B cell (primary cell): Measurements from ENCODE around the gene TAS1R2. TPM values are rescaled to one million over a fixed set of nuclear protein-coding genes. Genes with fewer than 3 reads are reported as not detected.

Experiments
- ATAC-seq: fragments of 200-7000 bp; cut with Tn5 transposase; one replicate; pipeline ENCODE4 v1.10.0; 2021; ENCODE audit warnings: low read depth, mild to moderate bottlenecking, moderate number of reproducible peaks, moderate library complexity
- CTCF ChIA-PET: fragments of 350-600 bp; sonication (Branson Sonifier 250); formaldehyde crosslinking; loops from one replicate; lab custom pipeline; 2021; ENCODE audit warnings: antibody characterized with exemption, inconsistent platforms; lab: Charles Lee
- POLR2A ChIA-PET: fragments of 350-600 bp; sonication (Branson Sonifier 250); formaldehyde crosslinking; loops from one replicate; lab custom pipeline; 2021; ENCODE audit warnings: antibody characterized with exemption; lab: Charles Lee
- DNase-seq: peaks from one replicate; pipeline ENCODE4 v3.0.0; 2013
- H2AFZ ChIP-seq: 2 replicates; pipeline ENCODE4 v1.6.1; 2012; ENCODE audit warnings: mild to moderate bottlenecking, low read depth, low read length; ENCODE audit not compliant: insufficient read depth, poor library complexity, severe bottlenecking
- H3K27ac ChIP-seq, 2 donors: 1 replicate in 1 of 2; 2 replicates in 1 of 2; pipeline ENCODE4 v1.5.1; 2012 to 2013; ENCODE audit warnings: low read length in 2 of 2, mild to moderate bottlenecking in 2 of 2, moderate library complexity in 1 of 2
- H3K27me3 ChIP-seq, 4 experiments: fragments of 200-600 bp in 1 of 4; sonication (generic) in 1 of 4; replicated peaks in 1 of 4; 1 replicate in 2 of 4; 2 replicates in 2 of 4; pipeline versions ENCODE4 v1.6.1 to v1.7.0; 2013 to 2016; ENCODE audit warnings: low read length in 3 of 4, mild to moderate bottlenecking in 2 of 4, mixed read lengths in 1 of 4, moderate library complexity in 1 of 4; ENCODE audit not compliant: insufficient read depth in 4 of 4, control insufficient read depth in 3 of 4; ENCODE audit errors: control extremely low read depth in 1 of 4
- H3K36me3 ChIP-seq, 2 experiments: replicated peaks in 1 of 2; 1 replicate in 1 of 2; 2 replicates in 1 of 2; pipeline versions ENCODE4 v1.6.1 to v1.7.1; 2013; ENCODE audit warnings: low read length in 1 of 2; ENCODE audit not compliant: insufficient read depth in 2 of 2, control insufficient read depth in 1 of 2; ENCODE audit errors: control extremely low read depth in 1 of 2, extremely low read depth in 1 of 2
- H3K4me1 ChIP-seq, 2 donors: fragments of 200-600 bp in 1 of 2; sonication (generic) in 1 of 2; 1 replicate in 1 of 2; 2 replicates in 1 of 2; pipeline versions ENCODE4 v1.5.1 to v1.6.1; 2013 to 2017; ENCODE audit warnings: low read length in 2 of 2; ENCODE audit not compliant: control insufficient read depth in 2 of 2, insufficient read depth in 2 of 2
- H3K4me2 ChIP-seq: replicated peaks from 2 replicates; pipeline ENCODE3; 2012; ENCODE audit warnings: mild to moderate bottlenecking, low read depth, low read length; ENCODE audit not compliant: poor library complexity, severe bottlenecking
- H3K4me3 ChIP-seq, 5 experiments: fragments of 200-600 bp in 1 of 5; sonication (generic) in 1 of 5; 1 replicate in 3 of 5; 2 replicates in 2 of 5; pipeline versions ENCODE4 v1.5.1 to v1.7.0; 2011 to 2016; ENCODE audit warnings: low read length in 4 of 5, mild to moderate bottlenecking in 4 of 5, low read depth in 2 of 5, control low read depth in 1 of 5, moderate library complexity in 1 of 5; ENCODE audit not compliant: insufficient read depth in 1 of 5; ENCODE audit errors: control extremely low read depth in 1 of 5, extremely low read depth in 1 of 5
- H3K79me2 ChIP-seq: fragments of 200-600 bp; sonication (generic); one replicate; pipeline ENCODE4 v1.6.0; 2016; ENCODE audit warnings: low read length; ENCODE audit not compliant: control insufficient read depth, insufficient read depth
- H3K9ac ChIP-seq: fragments of 200-600 bp; sonication (generic); 2 replicates; pipeline ENCODE4 v1.6.1; 2017; ENCODE audit warnings: mild to moderate bottlenecking, low read length, moderate library complexity
- H3K9me3 ChIP-seq, 3 donors: one replicate each; pipeline versions ENCODE4 v1.6.1 to v1.7.1; 2013; ENCODE audit warnings: low read length in 2 of 3; ENCODE audit not compliant: control insufficient read depth in 2 of 3, insufficient read depth in 1 of 3; ENCODE audit errors: control extremely low read depth in 1 of 3
- H4K20me1 ChIP-seq: 2 replicates; pipeline ENCODE4 v1.6.0; 2012; ENCODE audit warnings: mild to moderate bottlenecking, low read length; ENCODE audit not compliant: insufficient read depth, control insufficient read depth, poor library complexity, severe bottlenecking
- H3K27ac Mint-ChIP-seq: one replicate; pipeline ENCODE4 v1.8.0; 2021; ENCODE audit warnings: mixed read lengths
- H3K27me3 Mint-ChIP-seq: one replicate; pipeline ENCODE4 v1.8.0; 2021; ENCODE audit warnings: mixed read lengths
- H3K4me1 Mint-ChIP-seq: one replicate; pipeline ENCODE4 v1.8.0; 2021; ENCODE audit warnings: mixed read lengths
- H3K4me3 Mint-ChIP-seq: one replicate; pipeline ENCODE4 v1.8.0; 2021; ENCODE audit warnings: mixed read lengths
- H3K9me3 Mint-ChIP-seq: one replicate; pipeline ENCODE4 v1.8.0; 2022; ENCODE audit warnings: mixed read lengths; ENCODE audit not compliant: insufficient read depth
- EZH2 ChIP-seq: IDR thresholded peaks from 2 replicates; pipeline ENCODE4 v1.6.1; 2012; ENCODE audit warnings: borderline replicate concordance, low read depth, mild to moderate bottlenecking, moderate library complexity, low read length; ENCODE audit not compliant: insufficient read depth, poor library complexity, severe bottlenecking
- WGBS: methylation state at CpG from one replicate; pipeline ENCODE4 v1.1.5; 2013; ENCODE audit warnings: missing lambda C conversion rate; ENCODE audit not compliant: insufficient coverage; 5-methylcytosine and 5-hydroxymethylcytosine counted together
- intact Hi-C: fragments of 100-400 bp; cut with micrococcal nuclease; formaldehyde crosslinking; loops from one replicate; pipeline ENCODE4 v1.10.0; 2022
- polyA plus RNA-seq: library from polyadenylated mRNA; depleted of rRNA; stranded (reverse); fragments of >200 nt; gene quantifications from 2 replicates; pipeline ENCODE4 v1.2.3, GENCODE V29; 2012
- total RNA-seq, 2 donors: library from RNA; stranded (reverse); fragments of 120-200 nt in 1 of 2; gene quantifications; 1 replicate in 1 of 2; 2 replicates in 1 of 2; pipeline versions ENCODE4 v1.2.3 to v1.2.4, GENCODE V29; 2013 to 2022
- TF ChIP-seq, protein P1 (sequence below): fragments of 200-600 bp; IDR thresholded peaks from one replicate; pipeline ENCODE4 v1.8.0; 2022; ENCODE audit warnings: antibody characterized with exemption, mild to moderate bottlenecking

Gene TAS1R2
- total and polyA plus RNA-seq, 2 donors (not counting 1 experiment from before 2014, with no cell fraction given): not detected

DNA sequence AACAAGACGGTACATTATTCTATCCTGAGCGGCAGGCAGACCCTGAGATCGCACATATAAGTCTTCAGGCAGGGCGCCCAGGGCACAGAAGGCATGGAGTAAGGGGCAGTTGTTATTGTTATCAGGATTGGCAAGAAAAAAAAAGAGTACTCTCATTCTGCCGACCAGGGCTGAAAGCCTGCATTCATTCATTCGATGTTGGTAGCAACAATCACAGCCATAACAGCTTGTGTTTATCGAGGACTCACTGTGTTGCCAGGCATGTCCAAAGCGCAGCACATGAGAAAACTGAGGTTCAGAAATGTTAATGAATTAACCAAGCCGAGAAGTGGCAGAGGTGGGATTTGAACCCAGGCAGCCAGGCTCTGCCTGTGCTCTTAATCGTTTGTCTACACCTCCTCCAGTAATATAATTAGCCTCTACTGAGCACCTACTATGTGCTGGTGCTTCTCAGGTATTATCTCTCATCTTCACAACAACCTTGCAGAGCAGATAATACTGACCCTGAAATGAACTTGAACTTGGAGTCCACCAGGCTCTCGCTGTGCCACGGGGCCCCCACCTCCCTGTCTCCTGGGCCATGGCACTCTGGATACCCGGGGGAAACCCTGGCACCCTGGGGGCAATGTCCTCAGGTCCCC lies 56.2 kb downstream of the TAS1R2 start:
- DNase-seq (no peak), ATAC-seq (no peak)
- TF ChIP-seq, protein P1, sequence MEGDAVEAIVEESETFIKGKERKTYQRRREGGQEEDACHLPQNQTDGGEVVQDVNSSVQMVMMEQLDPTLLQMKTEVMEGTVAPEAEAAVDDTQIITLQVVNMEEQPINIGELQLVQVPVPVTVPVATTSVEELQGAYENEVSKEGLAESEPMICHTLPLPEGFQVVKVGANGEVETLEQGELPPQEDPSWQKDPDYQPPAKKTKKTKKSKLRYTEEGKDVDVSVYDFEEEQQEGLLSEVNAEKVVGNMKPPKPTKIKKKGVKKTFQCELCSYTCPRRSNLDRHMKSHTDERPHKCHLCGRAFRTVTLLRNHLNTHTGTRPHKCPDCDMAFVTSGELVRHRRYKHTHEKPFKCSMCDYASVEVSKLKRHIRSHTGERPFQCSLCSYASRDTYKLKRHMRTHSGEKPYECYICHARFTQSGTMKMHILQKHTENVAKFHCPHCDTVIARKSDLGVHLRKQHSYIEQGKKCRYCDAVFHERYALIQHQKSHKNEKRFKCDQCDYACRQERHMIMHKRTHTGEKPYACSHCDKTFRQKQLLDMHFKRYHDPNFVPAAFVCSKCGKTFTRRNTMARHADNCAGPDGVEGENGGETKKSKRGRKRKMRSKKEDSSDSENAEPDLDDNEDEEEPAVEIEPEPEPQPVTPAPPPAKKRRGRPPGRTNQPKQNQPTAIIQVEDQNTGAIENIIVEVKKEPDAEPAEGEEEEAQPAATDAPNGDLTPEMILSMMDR: no peak
- TF ChIP-seq EZH2: no peak
- CTCF ChIA-PET: no interaction called here
- Mint-ChIP-seq H3K9me3 (no peaks in the 10 kb centered on the region), H3K4me3 (no peak overlapping the region), H3K4me1 (no peaks in the 10 kb centered on the region), H3K27me3 (peaks cover 14% of the 10 kb centered on the region), H3K27ac (no peak overlapping the region)
- intact Hi-C loops: no loop called here
- Histone ChIP-seq H3K4me1 (no peaks in the 10 kb centered on the region), H3K27ac (no peak overlapping the region), H3K4me2 (no peak overlapping the region), H4K20me1 (no peaks in the 10 kb centered on the region), H3K27me3 (peaks cover 0 to 5% (median 0%) of the 10 kb centered on the region in 4 experiments), H3K9me3 (peaks cover 0 to 8% (median 0%) of the 10 kb centered on the region in 3 donors), H2AFZ (no peak overlapping the region), H3K9ac (no peak overlapping the region), H3K36me3 (no peaks in the 10 kb centered on the region), H3K79me2 (no peaks in the 10 kb centered on the region), H3K4me3 (no peak overlapping the region)
- 84% methylated on average over 10 of the region's 13 CpGs for WGBS
- POLR2A ChIA-PET: no interaction called here

DNA sequence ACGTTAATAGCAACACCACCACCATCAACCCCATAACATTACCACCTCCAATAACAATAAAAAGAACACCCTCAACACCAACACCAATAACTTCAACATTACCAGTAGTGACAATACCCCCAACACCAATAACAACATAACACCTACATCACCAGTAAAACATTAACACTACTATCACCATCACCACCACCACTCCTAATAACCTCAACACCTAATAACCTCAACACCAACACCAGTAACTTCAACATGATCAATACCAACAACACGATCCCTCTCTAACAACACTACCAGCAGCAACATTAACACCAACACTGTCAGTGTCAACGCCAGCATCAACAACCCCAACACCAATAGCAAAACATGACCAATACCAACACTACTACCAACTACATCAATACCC lies 57.2 kb downstream of the TAS1R2 start:
- Mint-ChIP-seq H3K9me3 (no peaks in the 10 kb centered on the region), H3K27ac (no peak overlapping the region), H3K4me3 (no peak overlapping the region), H3K27me3 (peaks cover 9% of the 10 kb centered on the region), H3K4me1 (no peaks in the 10 kb centered on the region)
- Histone ChIP-seq H3K4me2 (no peak overlapping the region), H3K36me3 (no peaks in the 10 kb centered on the region), H3K9ac (no peak overlapping the region), H4K20me1 (no peaks in the 10 kb centered on the region), H2AFZ (no peak overlapping the region), H3K27me3 (no peaks in the 10 kb centered on the region), H3K4me3 (no peak overlapping the region), H3K27ac (no peak overlapping the region), H3K79me2 (no peaks in the 10 kb centered on the region), H3K4me1 (no peaks in the 10 kb centered on the region), H3K9me3 (peaks cover 0 to 8% (median 0%) of the 10 kb centered on the region in 3 donors)
- TF ChIP-seq EZH2: no peak
- TF ChIP-seq, protein P1: no peak
- ChIA-PET CTCF (no interaction called here), POLR2A (no interaction called here)
- ATAC-seq (no peak), DNase-seq (no peak)
- intact Hi-C loops: no loop called here
- 87% methylated on average over 3 of the region's 3 CpGs for WGBS
